Hematopoietic multipotent progenitor cell treated with erythropoietin and hydrocortisone succinate and interleukin-3 and kit ligand, for 6 days (in vitro differentiated cells): ENCODE measurements around the gene LNX1.

Source experiments
- DNase-seq: peaks from one replicate; pipeline ENCODE4 v3.0.0-alpha.2; 2015

Gene LNX1

GRCh38 chr4:53563824-53564223 is 27.5 kb downstream of the LNX1 start:
- DNase-seq = no peak

- DNase-seq = no peak
Observed at GRCh38 chr4:53562409-53562808, 28.9 kb downstream of the LNX1 start.

GRCh38 chr4:53559021-53559620 is 32.2 kb downstream of the LNX1 start:
- DNase-seq = no peak

GRCh38 chr4:53558065-53558801 is 33.1 kb downstream of the LNX1 start:
- no peak for DNase-seq

- no peak for DNase-seq
Observed at GRCh38 chr4:53557669-53558064, 33.6 kb downstream of the LNX1 start.

- DNase-seq = no peak
Observed at GRCh38 chr4:53556651-53557050, 34.6 kb downstream of the LNX1 start.

- no peak for DNase-seq
Observed at GRCh38 chr4:53553486-53554210, 37.6 kb downstream of the LNX1 start.

- DNase-seq = no peak
Observed at GRCh38 chr4:53552711-53553110, 38.6 kb downstream of the LNX1 start.

- no peak for DNase-seq
Observed at GRCh38 chr4:53551958-53552357, 39.3 kb downstream of the LNX1 start.

GRCh38 chr4:53551281-53551864 is 39.9 kb downstream of the LNX1 start:
- no peak for DNase-seq

- no peak for DNase-seq
Observed at GRCh38 chr4:53548662-53549061, 42.6 kb downstream of the LNX1 start.

- DNase-seq = no peak
Observed at GRCh38 chr4:53547983-53548382, 43.3 kb downstream of the LNX1 start.

GRCh38 chr4:53545942-53546581 is 45.2 kb downstream of the LNX1 start:
- DNase-seq = no peak

- no peak for DNase-seq
Observed at GRCh38 chr4:53545273-53545672, 46.0 kb downstream of the LNX1 start.

GRCh38 chr4:53543561-53543960 is 47.7 kb downstream of the LNX1 start:
- no peak for DNase-seq

GRCh38 chr4:53541577-53542206 is 49.6 kb downstream of the LNX1 start:
- DNase-seq = no peak

GRCh38 chr4:53538756-53539155 is 52.5 kb downstream of the LNX1 start:
- DNase-seq = no peak

- DNase-seq = no peak
Observed at GRCh38 chr4:53537606-53538005, 53.7 kb downstream of the LNX1 start.

GRCh38 chr4:53536328-53536727 is 55.0 kb downstream of the LNX1 start:
- DNase-seq = no peak

GRCh38 chr4:53535567-53535966 is 55.7 kb downstream of the LNX1 start:
- DNase-seq = no peak

- no peak for DNase-seq
Observed at GRCh38 chr4:53534684-53535083, 56.6 kb downstream of the LNX1 start.

GRCh38 chr4:53532521-53532920 is 58.8 kb downstream of the LNX1 start:
- no peak for DNase-seq
